Calu3 (cell line): Measurements from ENCODE around the gene HOXB7. TPM values are rescaled to one million over a fixed set of nuclear protein-coding genes. Genes with fewer than 3 reads are reported as not detected.

ENCODE experiments used
- BruUV-seq: library from RNA; stranded (reverse); fragments of 400-500 nt; replicated peaks from 2 replicates; lab custom pipeline; 2021; lab: Mats Ljungman, UMichigan
- CTCF ChIA-PET: fragments of 300-600 bp; sonication (Branson Sonifier 250); formaldehyde crosslinking; loops from one replicate; lab custom pipeline; 2022; ENCODE audit warnings: antibody characterized with exemption; lab: Charles Lee
- DNase-seq: peaks from one replicate; pipeline ENCODE4 v3.0.0; 2022
- H3K27ac Mint-ChIP-seq: one replicate; pipeline ENCODE4 v1.8.0; 2022; ENCODE audit warnings: mixed read lengths; ENCODE audit not compliant: unreplicated experiment
- H3K27me3 Mint-ChIP-seq: one replicate; pipeline ENCODE4 v1.8.0; 2022; ENCODE audit warnings: mixed read lengths; ENCODE audit not compliant: unreplicated experiment
- H3K36me3 Mint-ChIP-seq: one replicate; pipeline ENCODE4 v1.8.0; 2022; ENCODE audit warnings: mild to moderate bottlenecking, moderate library complexity, mixed read lengths; ENCODE audit not compliant: insufficient read depth, unreplicated experiment
- H3K4me1 Mint-ChIP-seq: one replicate; pipeline ENCODE4 v1.8.0; 2022; ENCODE audit warnings: mild to moderate bottlenecking, low read depth, mixed read lengths; ENCODE audit not compliant: unreplicated experiment
- H3K4me3 Mint-ChIP-seq: one replicate; pipeline ENCODE4 v1.8.0; 2022; ENCODE audit warnings: mild to moderate bottlenecking, low read depth, moderate library complexity, mixed read lengths; ENCODE audit not compliant: unreplicated experiment
- H3K9me3 Mint-ChIP-seq: one replicate; pipeline ENCODE4 v1.8.0; 2022; ENCODE audit warnings: low read depth, mixed read lengths; ENCODE audit not compliant: unreplicated experiment
- intact Hi-C: fragments of 100-400 bp; cut with micrococcal nuclease; formaldehyde crosslinking; loops from one replicate; pipeline ENCODE4 v1.10.0; 2022; ENCODE audit not compliant: unreplicated experiment
- total RNA-seq: library from RNA; stranded (reverse); gene quantifications from 2 replicates; pipeline ENCODE4 v1.2.3, GENCODE V29; 2022
- TF ChIP-seq, protein P1 (sequence below): fragments of 200-600 bp; IDR thresholded peaks from one replicate; pipeline ENCODE4 v1.8.0; 2022; ENCODE audit warnings: antibody characterized with exemption; ENCODE audit not compliant: unreplicated experiment

HOXB7 gene
- total RNA-seq, 1 experiment from 2014 or later, result 30.2 TPM

- intact Hi-C loops, result no loop called here
- peak overlapping the region; percentile 66 for H3K27ac Mint-ChIP-seq
- no peaks in the 10 kb centered on the region for H3K27me3 Mint-ChIP-seq
- CTCF ChIA-PET, result no interaction called here
- no peak overlapping the region for H3K4me3 Mint-ChIP-seq
- no peak for DNase-seq
- no TSS peak for BruUV-seq
- H3K4me1 Mint-ChIP-seq, result peaks cover 32% of the 10 kb centered on the region
- H3K36me3 Mint-ChIP-seq, result peaks cover 79% of the 10 kb centered on the region
- H3K9me3 Mint-ChIP-seq, result no peaks in the 10 kb centered on the region
- TF ChIP-seq, protein P1, sequence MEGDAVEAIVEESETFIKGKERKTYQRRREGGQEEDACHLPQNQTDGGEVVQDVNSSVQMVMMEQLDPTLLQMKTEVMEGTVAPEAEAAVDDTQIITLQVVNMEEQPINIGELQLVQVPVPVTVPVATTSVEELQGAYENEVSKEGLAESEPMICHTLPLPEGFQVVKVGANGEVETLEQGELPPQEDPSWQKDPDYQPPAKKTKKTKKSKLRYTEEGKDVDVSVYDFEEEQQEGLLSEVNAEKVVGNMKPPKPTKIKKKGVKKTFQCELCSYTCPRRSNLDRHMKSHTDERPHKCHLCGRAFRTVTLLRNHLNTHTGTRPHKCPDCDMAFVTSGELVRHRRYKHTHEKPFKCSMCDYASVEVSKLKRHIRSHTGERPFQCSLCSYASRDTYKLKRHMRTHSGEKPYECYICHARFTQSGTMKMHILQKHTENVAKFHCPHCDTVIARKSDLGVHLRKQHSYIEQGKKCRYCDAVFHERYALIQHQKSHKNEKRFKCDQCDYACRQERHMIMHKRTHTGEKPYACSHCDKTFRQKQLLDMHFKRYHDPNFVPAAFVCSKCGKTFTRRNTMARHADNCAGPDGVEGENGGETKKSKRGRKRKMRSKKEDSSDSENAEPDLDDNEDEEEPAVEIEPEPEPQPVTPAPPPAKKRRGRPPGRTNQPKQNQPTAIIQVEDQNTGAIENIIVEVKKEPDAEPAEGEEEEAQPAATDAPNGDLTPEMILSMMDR, result no peak
Observed at GRCh38 chr17:48571024-48571818, 39.6 kb downstream of the HOXB7 start.

DNA sequence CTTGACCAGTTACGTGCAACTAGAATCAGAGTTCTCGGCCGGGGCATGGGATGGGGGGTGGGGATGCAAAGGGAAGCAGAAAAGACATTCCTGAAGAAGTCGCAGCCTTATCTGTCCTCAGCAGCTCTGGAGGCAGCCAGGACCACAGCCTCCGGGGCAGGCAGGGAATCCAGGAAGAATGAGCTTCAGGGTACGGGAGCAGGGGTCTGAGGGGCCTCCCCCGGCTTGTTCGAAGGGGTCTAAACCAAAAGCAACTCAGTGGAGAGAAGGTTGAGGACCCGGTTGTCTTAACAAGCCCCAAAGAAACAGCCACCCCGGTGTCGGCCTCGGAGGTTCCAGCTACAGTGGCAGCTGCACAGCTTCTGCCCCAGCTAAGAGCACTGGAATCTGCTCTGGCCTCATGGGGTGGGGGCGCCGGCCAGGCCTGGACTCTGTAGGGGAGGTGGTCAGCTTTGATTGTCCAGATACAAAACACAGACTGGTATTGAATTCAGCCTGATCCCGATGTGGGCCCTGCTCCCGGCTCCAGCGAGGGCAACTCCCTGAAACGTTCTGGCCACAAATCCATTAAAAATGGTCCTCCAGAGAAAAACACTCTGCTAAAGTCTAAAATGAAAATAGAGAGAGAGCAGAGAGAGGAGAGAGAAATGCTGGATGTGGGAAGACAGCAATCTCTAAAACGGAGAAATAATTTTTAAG, 40.3 kb downstream of the HOXB7 start:
- H3K27ac Mint-ChIP-seq, result peak overlapping the region; percentile 66
- H3K4me3 Mint-ChIP-seq, result no peak overlapping the region
- TF ChIP-seq, protein P1, result no peak
- CTCF ChIA-PET, result interaction anchor here (0.5 kb wide), 1 partner anchor 219 kb away, joined by 5 read pairs; no protein-coding TSS in a partner anchor
- peaks cover 72% of the 10 kb centered on the region for H3K36me3 Mint-ChIP-seq
- BruUV-seq, result no TSS peak
- H3K4me1 Mint-ChIP-seq, result peaks cover 32% of the 10 kb centered on the region
- intact Hi-C loops, result no loop called here
- no peaks in the 10 kb centered on the region for H3K9me3 Mint-ChIP-seq
- no peaks in the 10 kb centered on the region for H3K27me3 Mint-ChIP-seq
- DNase-seq, result no peak

- peak overlapping the region; percentile 66 for H3K27ac Mint-ChIP-seq
- H3K27me3 Mint-ChIP-seq, result no peaks in the 10 kb centered on the region
- CTCF ChIA-PET, result interaction anchor here (0.5 kb wide), 1 partner anchor 218 kb away, joined by 3 read pairs; no protein-coding TSS in a partner anchor
- TF ChIP-seq, protein P1, result no peak
- BruUV-seq, result no TSS peak
- intact Hi-C loops, result no loop called here
- H3K4me3 Mint-ChIP-seq, result no peak overlapping the region
- peaks cover 66% of the 10 kb centered on the region for H3K36me3 Mint-ChIP-seq
- peaks cover 32% of the 10 kb centered on the region for H3K4me1 Mint-ChIP-seq
- DNase-seq, result no peak
- no peaks in the 10 kb centered on the region for H3K9me3 Mint-ChIP-seq
Observed at GRCh38 chr17:48569674-48570324, 41.0 kb downstream of the HOXB7 start.

DNA sequence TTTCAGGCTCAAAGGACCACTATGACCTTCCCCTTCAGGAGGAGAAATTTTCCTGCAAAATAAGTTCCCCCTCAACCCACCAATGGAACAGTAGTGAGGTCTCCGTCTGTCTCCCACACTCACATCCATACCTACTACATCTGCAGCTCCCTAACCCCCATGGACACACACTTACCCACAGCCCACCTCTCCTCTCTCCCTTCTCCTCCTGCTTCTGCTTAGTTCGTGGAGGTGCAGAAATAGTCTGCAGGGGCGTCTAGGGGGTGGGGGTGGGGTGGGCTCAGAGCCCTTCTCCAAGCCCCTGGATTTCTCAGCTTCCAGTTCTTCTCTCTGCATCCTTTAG, 41.6 kb downstream of the HOXB7 start:
- no peak for DNase-seq
- Mint-ChIP-seq H3K4me1 (peaks cover 27% of the 10 kb centered on the region), H3K27me3 (no peaks in the 10 kb centered on the region), H3K9me3 (no peaks in the 10 kb centered on the region), H3K27ac (no peak overlapping the region), H3K4me3 (no peak overlapping the region), H3K36me3 (peaks cover 65% of the 10 kb centered on the region)
- no TSS peak for BruUV-seq
- TF ChIP-seq, protein P1, result no peak
- CTCF ChIA-PET, result no interaction called here
- intact Hi-C loops, result no loop called here
